H1 (cell line): Measurements from ENCODE around the gene RBM20. TPM values are rescaled to one million over a fixed set of nuclear protein-coding genes. Genes with fewer than 3 reads are reported as not detected.

Source experiments
- PHF8 ChIP-seq: fragments of 200-600 bp; sonication (generic); conservative IDR thresholded peaks from 2 replicates; pipeline ENCODE4 v1.7.1; 2012; ENCODE audit warnings: low read depth, mild to moderate bottlenecking, inconsistent platforms, low read length, moderate library complexity
- TCF12 ChIP-seq: IDR thresholded peaks from 2 replicates; pipeline ENCODE4 v1.6.1; 2011; ENCODE audit warnings: low read depth, mild to moderate bottlenecking, low read length
- ZNF274 ChIP-seq: IDR thresholded peaks from 2 replicates; pipeline ENCODE4 v1.7.0; 2012; ENCODE audit warnings: low read length, borderline replicate concordance; ENCODE audit errors: extremely low read depth
- polyA plus RNA-seq, 7 experiments: library from polyadenylated mRNA; depleted of rRNA in 3 of 7; stranded (reverse) in 5 of 7; unstranded in 2 of 7; fragments of >200 nt in 5 of 7; fragments of 200-250 nt in 2 of 7; gene quantifications; 1 replicate in 5 of 7; 2 replicates in 1 of 7; 4 replicates in 1 of 7; pipeline versions ENCODE4 v1.2.1 to v1.2.3, GENCODE V29; 2011 to 2013; ENCODE audit warnings: missing spikeins in 2 of 7, mixed read lengths in 2 of 7
- total RNA-seq: library from RNA; stranded (reverse); fragmentation: NEBNext Ultra II Directional; extraction: Animal tissue kit (Norgen Biotek cat#: 25700); gene quantifications from 2 replicates; pipeline ENCODE4 v1.2.1, GENCODE V29; 2021
- TF ChIP-seq, protein P1 (sequence below): IDR thresholded peaks from 2 replicates; pipeline ENCODE4 v1.6.1; 2012; ENCODE audit warnings: low read length, inconsistent platforms

Gene RBM20
- total and polyA plus RNA-seq, 2 of the 8 experiments (the other 6 are each of a cell fraction or from before 2014, with no cell fraction given) = 0.05 to 0.63 TPM

DNA sequence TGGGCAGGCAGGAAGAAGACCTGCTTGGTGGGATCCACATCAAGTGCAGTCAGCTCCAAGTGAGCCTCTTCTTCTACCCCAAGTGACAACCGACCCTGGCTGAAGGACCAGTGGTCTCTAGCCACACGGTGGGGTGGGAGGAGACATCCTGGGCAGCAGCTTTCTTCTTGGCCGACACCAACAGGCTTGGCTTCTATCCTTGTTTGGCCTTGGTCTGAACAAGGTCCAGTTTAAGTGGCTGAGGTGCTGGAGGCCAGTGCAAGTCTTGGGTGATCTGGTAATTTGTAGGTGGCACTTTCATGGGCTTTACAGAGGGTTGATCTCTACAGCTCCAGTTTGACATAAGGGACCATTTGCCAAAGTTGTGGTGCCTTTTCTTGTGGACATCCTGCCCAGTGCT, 164.0 kb downstream of the RBM20 start (continued):
- no peak for TF ChIP-seq PHF8
- TF ChIP-seq TCF12 = no peak
- TF ChIP-seq ZNF274 = no peak
- TF ChIP-seq, protein P1, sequence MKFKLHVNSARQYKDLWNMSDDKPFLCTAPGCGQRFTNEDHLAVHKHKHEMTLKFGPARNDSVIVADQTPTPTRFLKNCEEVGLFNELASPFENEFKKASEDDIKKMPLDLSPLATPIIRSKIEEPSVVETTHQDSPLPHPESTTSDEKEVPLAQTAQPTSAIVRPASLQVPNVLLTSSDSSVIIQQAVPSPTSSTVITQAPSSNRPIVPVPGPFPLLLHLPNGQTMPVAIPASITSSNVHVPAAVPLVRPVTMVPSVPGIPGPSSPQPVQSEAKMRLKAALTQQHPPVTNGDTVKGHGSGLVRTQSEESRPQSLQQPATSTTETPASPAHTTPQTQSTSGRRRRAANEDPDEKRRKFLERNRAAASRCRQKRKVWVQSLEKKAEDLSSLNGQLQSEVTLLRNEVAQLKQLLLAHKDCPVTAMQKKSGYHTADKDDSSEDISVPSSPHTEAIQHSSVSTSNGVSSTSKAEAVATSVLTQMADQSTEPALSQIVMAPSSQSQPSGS = no peak
